ENCODE results near the gene ITGB6.
"Not testable (repeated sequence)": the region's sequence is repeated elsewhere in the genome, so short reads cannot be mapped to it uniquely, and the experiment has no call there.

The ITGB6 gene

GRCh38 chr2:160181146-160181836 is 18.8 kb downstream of the ITGB6 start:
- DNase-seq = not testable (repeated sequence)

GRCh38 chr2:160180690-160181089 is 19.4 kb downstream of the ITGB6 start:
- not testable (repeated sequence) for DNase-seq

- DNase-seq = no peak
Observed at GRCh38 chr2:160180172-160180571, 19.9 kb downstream of the ITGB6 start.

- DNase-seq = no peak
Observed at GRCh38 chr2:160175169-160176134, 24.6 kb downstream of the ITGB6 start.

GRCh38 chr2:160174322-160174721 is 25.8 kb downstream of the ITGB6 start:
- no peak for DNase-seq

- no peak for DNase-seq
Observed at GRCh38 chr2:160169988-160170387, 30.1 kb downstream of the ITGB6 start.

- DNase-seq = no peak
Observed at GRCh38 chr2:160169471-160169870, 30.6 kb downstream of the ITGB6 start.

GRCh38 chr2:160168878-160169277 is 31.2 kb downstream of the ITGB6 start:
- DNase-seq = no peak

GRCh38 chr2:160167089-160167740 is 32.9 kb downstream of the ITGB6 start:
- no peak for DNase-seq

GRCh38 chr2:160165996-160166395 is 34.1 kb downstream of the ITGB6 start:
- DNase-seq = no peak

GRCh38 chr2:160165081-160165480 is 35.0 kb downstream of the ITGB6 start:
- DNase-seq = no peak

- no peak for DNase-seq
Observed at GRCh38 chr2:160157861-160158829, 41.9 kb downstream of the ITGB6 start.

- DNase-seq = no peak
Observed at GRCh38 chr2:160156665-160157064, 43.4 kb downstream of the ITGB6 start.

- DNase-seq = no peak
Observed at GRCh38 chr2:160156100-160156499, 44.0 kb downstream of the ITGB6 start.

GRCh38 chr2:160148419-160148818 is 51.7 kb downstream of the ITGB6 start:
- DNase-seq = not testable (repeated sequence)

GRCh38 chr2:160145471-160145870 is 54.6 kb downstream of the ITGB6 start:
- no peak for DNase-seq

- no peak for DNase-seq
Observed at GRCh38 chr2:160144280-160144990, 55.6 kb downstream of the ITGB6 start.

- DNase-seq = no peak
Observed at GRCh38 chr2:160142472-160142871, 57.6 kb downstream of the ITGB6 start.

GRCh38 chr2:160141912-160142311 is 58.2 kb downstream of the ITGB6 start:
- DNase-seq = no peak

GRCh38 chr2:160141419-160141818 is 58.7 kb downstream of the ITGB6 start:
- no peak for DNase-seq

- no peak for DNase-seq
Observed at GRCh38 chr2:160140471-160140870, 59.6 kb downstream of the ITGB6 start.

GRCh38 chr2:160139991-160140390 is 60.1 kb downstream of the ITGB6 start:
- no peak for DNase-seq

All from NCI-H146 (cell line).